Endodermal cell (in vitro differentiated cells): ENCODE results near the gene RIMS3. TPM values are rescaled to one million over a fixed set of nuclear protein-coding genes. Genes with fewer than 3 reads are reported as not detected.

Source experiments
- DNase-seq: peaks from one replicate; pipeline ENCODE4 v3.0.0-alpha.2; 2017
- H3K27ac ChIP-seq: 2 replicates; pipeline ENCODE4 v1.5.1; 2013; ENCODE audit warnings: mild to moderate bottlenecking, low read depth, low read length, moderate library complexity
- H3K27me3 ChIP-seq: 2 replicates; pipeline ENCODE4 v1.6.1; 2013; ENCODE audit warnings: mild to moderate bottlenecking, low read length, moderate library complexity; ENCODE audit not compliant: insufficient read depth, control insufficient read depth, poor library complexity, severe bottlenecking
- H3K36me3 ChIP-seq: 2 replicates; pipeline ENCODE4 v1.7.0; 2013; ENCODE audit warnings: mild to moderate bottlenecking, low read length, moderate library complexity; ENCODE audit not compliant: control insufficient read depth, insufficient read depth
- H3K4me1 ChIP-seq: one replicate; pipeline ENCODE4 v1.7.0; 2013; ENCODE audit warnings: low read length; ENCODE audit not compliant: control insufficient read depth, insufficient read depth
- H3K4me3 ChIP-seq: 2 replicates; pipeline ENCODE4 v1.5.1; 2013; ENCODE audit warnings: mild to moderate bottlenecking, low read length, moderate library complexity
- H3K9ac ChIP-seq: 2 replicates; pipeline ENCODE4 v1.6.1; 2013; ENCODE audit warnings: mild to moderate bottlenecking, low read length, moderate library complexity; ENCODE audit not compliant: poor library complexity, severe bottlenecking; ENCODE audit errors: extremely low read depth
- H3K9me3 ChIP-seq: 2 replicates; pipeline ENCODE4 v1.6.1; 2013; ENCODE audit warnings: mild to moderate bottlenecking, low read length, moderate library complexity; ENCODE audit not compliant: control insufficient read depth
- H3K27ac Mint-ChIP-seq: 2 replicates; pipeline ENCODE4 v1.8.0; 2020; ENCODE audit warnings: mixed read lengths
- H3K27me3 Mint-ChIP-seq: 2 replicates; pipeline ENCODE4 v1.8.0; 2021; ENCODE audit warnings: mild to moderate bottlenecking, mixed read lengths; ENCODE audit not compliant: insufficient read depth
- H3K36me3 Mint-ChIP-seq: 2 replicates; pipeline ENCODE4 v1.8.0; 2020; ENCODE audit warnings: low read depth, mixed read lengths
- H3K4me1 Mint-ChIP-seq: 2 replicates; pipeline ENCODE4 v1.8.0; 2020; ENCODE audit warnings: mixed read lengths
- H3K4me3 Mint-ChIP-seq: 2 replicates; pipeline ENCODE4 v1.8.0; 2020; ENCODE audit warnings: mild to moderate bottlenecking, moderate library complexity, mixed read lengths
- H3K9me3 Mint-ChIP-seq: 2 replicates; pipeline ENCODE4 v1.8.0; 2020; ENCODE audit warnings: mild to moderate bottlenecking, mixed read lengths
- WGBS, 2 experiments: methylation state at CpG; one replicate each; pipeline versions ENCODE4 v1.1.5 to v1.1.7; 2013; ENCODE audit warnings: missing lambda C conversion rate in 2 of 2, mixed read lengths in 1 of 2; ENCODE audit not compliant: insufficient coverage in 1 of 2, insufficient read length in 1 of 2; 5-methylcytosine and 5-hydroxymethylcytosine counted together
- total RNA-seq, 2 donors: library from RNA; stranded (reverse); fragmentation: NEBNext Ultra II Directional in 1 of 2; extraction: Animal tissue kit (Norgen Biotek cat#: 25700) in 1 of 2; gene quantifications; 2 replicates in 1 of 2; 3 replicates in 1 of 2; pipeline ENCODE4 v1.2.1, GENCODE V29; 2021
- TF ChIP-seq, protein P1 (sequence below): fragments of 200-600 bp; sonication (generic); conservative IDR thresholded peaks from 2 replicates; pipeline ENCODE4 v1.5.0; 2021; ENCODE audit warnings: antibody characterized with exemption, mild to moderate bottlenecking

Gene RIMS3
- total RNA-seq, 2 donors from 2014 or later = 8.0 to 12.0 TPM

DNA sequence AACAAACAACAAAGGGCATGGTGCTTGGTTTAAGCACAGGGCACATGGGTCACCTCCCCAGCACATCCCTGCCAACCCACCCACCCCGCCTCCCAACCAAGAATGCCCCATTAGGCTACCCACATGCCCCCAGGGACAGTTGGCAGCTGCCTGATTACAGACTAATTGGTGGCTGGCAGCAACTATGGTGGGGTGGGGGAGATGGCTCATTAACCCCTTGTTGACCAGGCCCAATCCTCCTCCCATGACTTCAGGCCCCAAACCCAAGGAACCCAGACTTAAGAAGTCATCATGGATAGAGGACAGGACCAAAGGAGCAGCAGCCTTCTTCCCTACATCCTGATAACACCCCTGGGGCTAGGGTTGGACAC, 1.3 kb downstream of the RIMS3 start:
- no peaks in the 10 kb centered on the region for H3K27me3 ChIP-seq
- no peaks in the 10 kb centered on the region for H3K9me3 ChIP-seq
- Mint-ChIP-seq H3K36me3 (no peaks in the 10 kb centered on the region), H3K27ac (no peak overlapping the region), H3K4me1 (peaks cover 14% of the 10 kb centered on the region), H3K27me3 (peaks cover 14% of the 10 kb centered on the region), H3K9me3 (no peaks in the 10 kb centered on the region), H3K4me3 (peak overlapping the region; percentile 65)
- H3K9ac ChIP-seq = no peak overlapping the region
- no peaks in the 10 kb centered on the region for H3K36me3 ChIP-seq
- TF ChIP-seq, protein P1, sequence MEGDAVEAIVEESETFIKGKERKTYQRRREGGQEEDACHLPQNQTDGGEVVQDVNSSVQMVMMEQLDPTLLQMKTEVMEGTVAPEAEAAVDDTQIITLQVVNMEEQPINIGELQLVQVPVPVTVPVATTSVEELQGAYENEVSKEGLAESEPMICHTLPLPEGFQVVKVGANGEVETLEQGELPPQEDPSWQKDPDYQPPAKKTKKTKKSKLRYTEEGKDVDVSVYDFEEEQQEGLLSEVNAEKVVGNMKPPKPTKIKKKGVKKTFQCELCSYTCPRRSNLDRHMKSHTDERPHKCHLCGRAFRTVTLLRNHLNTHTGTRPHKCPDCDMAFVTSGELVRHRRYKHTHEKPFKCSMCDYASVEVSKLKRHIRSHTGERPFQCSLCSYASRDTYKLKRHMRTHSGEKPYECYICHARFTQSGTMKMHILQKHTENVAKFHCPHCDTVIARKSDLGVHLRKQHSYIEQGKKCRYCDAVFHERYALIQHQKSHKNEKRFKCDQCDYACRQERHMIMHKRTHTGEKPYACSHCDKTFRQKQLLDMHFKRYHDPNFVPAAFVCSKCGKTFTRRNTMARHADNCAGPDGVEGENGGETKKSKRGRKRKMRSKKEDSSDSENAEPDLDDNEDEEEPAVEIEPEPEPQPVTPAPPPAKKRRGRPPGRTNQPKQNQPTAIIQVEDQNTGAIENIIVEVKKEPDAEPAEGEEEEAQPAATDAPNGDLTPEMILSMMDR = no peak
- no peak for DNase-seq
- peaks cover 6% of the 10 kb centered on the region for H3K4me1 ChIP-seq
- H3K4me3 ChIP-seq = no peak overlapping the region
- H3K27ac ChIP-seq = no peak overlapping the region
- WGBS, 2 experiments = 100% methylated on average over 1 of the region's 1 CpG; no CpG with 5 or more reads in 1 of the 2 experiments

DNA sequence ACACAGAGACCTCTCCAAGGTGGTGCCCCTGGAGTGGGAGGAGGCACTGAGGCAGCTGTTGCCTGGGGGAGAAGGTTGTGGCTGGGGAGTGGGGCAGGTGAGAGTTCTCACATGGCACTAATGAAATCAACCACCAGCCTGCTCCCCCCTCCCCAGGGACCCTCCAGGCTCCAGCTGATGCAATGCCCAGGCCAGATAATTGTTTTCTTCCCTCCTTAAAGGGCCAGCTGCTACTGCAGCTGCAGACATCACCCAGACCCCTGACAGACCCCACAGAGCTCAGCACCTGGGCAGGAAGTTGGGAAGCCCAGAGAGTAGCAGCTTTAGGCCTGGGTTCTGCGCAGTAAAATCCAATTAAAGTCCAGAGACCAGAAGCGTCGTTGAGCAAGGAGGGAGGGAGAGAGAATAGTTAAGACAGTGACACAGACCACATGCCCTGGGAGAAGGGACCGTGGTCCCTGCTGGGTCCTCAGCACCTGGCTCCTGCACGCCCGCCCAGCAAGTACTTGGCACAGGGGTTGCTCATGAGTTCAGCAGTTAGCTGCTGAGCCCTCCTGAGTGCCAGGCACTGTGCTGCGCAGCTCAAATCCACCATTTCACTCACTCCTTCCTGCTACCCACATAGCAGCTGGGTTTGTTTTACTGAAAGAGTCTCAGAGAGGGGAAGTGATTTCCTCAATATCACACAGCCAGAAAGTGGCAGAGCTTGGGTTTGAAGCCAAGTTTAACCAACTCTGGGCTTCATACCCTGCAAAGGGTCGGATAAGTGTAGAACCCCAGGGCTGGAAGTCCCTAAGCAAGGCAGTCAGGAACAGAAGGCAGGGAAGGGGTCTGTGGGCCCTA, 1.9 kb downstream of the RIMS3 start:
- no peaks in the 10 kb centered on the region for H3K9me3 ChIP-seq
- H3K4me1 ChIP-seq = peaks cover 6% of the 10 kb centered on the region
- no peaks in the 10 kb centered on the region for H3K36me3 Mint-ChIP-seq
- no peaks in the 10 kb centered on the region for H3K27me3 ChIP-seq
- no peaks in the 10 kb centered on the region for H3K36me3 ChIP-seq
- peaks cover 14% of the 10 kb centered on the region for H3K4me1 Mint-ChIP-seq
- H3K9ac ChIP-seq = no peak overlapping the region
- H3K27me3 Mint-ChIP-seq = peaks cover 12% of the 10 kb centered on the region
- TF ChIP-seq, protein P1 = no peak
- H3K27ac Mint-ChIP-seq = no peak overlapping the region
- no peak overlapping the region for H3K4me3 ChIP-seq
- H3K4me3 Mint-ChIP-seq = no peak overlapping the region
- no peak for DNase-seq
- no peaks in the 10 kb centered on the region for H3K9me3 Mint-ChIP-seq
- H3K27ac ChIP-seq = peak overlapping the region; percentile 59
- WGBS, 2 experiments = 70 to 73% methylated on average over 5 to 8 of the region's 8 CpGs

DNA sequence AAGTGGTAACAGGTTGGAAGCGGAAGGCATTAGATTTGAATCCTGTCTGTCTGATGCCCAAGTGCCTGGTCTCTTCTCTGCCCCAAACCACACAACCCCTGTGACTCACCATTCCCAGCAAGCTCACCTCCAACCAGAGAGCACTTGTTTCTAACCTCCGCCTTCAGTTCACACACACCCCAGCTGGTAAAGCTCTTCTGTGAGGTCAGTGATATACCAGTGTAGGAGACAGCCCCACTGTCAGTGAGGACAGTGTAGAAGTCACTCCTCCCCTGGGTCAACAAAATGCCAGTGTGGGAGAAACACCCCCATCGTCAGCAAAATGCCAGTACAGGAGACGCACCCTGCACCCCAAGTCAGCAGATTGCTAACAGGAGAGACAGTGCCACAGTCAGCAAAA, 2.6 kb downstream of the RIMS3 start:
- H3K27me3 Mint-ChIP-seq = peaks cover 12% of the 10 kb centered on the region
- H3K9me3 ChIP-seq = no peaks in the 10 kb centered on the region
- H3K4me3 ChIP-seq = no peak overlapping the region
- H3K27ac Mint-ChIP-seq = peak overlapping the region; percentile 50
- whole genome bisulfite sequencing, 2 experiments = 87 to 100% methylated on average over 2 to 4 of the region's 4 CpGs
- peaks cover 6% of the 10 kb centered on the region for H3K4me1 ChIP-seq
- no peaks in the 10 kb centered on the region for H3K27me3 ChIP-seq
- peaks cover 14% of the 10 kb centered on the region for H3K4me1 Mint-ChIP-seq
- H3K4me3 Mint-ChIP-seq = no peak overlapping the region
- no peaks in the 10 kb centered on the region for H3K36me3 ChIP-seq
- no peak overlapping the region for H3K9ac ChIP-seq
- H3K36me3 Mint-ChIP-seq = no peaks in the 10 kb centered on the region
- DNase-seq = no peak
- H3K27ac ChIP-seq = peak overlapping the region; percentile 10
- TF ChIP-seq, protein P1 = no peak
- no peaks in the 10 kb centered on the region for H3K9me3 Mint-ChIP-seq
